HG02885 (cell line): ENCODE results near the gene MLXIP.

Experiments
- ATAC-seq: cut with Tn5 transposase; IDR thresholded peaks from one replicate; pipeline ENCODE4 v1.9.1; 2021; ENCODE audit warnings: mild to moderate bottlenecking; ENCODE audit not compliant: unreplicated experiment, poor library complexity

Gene MLXIP

DNA sequence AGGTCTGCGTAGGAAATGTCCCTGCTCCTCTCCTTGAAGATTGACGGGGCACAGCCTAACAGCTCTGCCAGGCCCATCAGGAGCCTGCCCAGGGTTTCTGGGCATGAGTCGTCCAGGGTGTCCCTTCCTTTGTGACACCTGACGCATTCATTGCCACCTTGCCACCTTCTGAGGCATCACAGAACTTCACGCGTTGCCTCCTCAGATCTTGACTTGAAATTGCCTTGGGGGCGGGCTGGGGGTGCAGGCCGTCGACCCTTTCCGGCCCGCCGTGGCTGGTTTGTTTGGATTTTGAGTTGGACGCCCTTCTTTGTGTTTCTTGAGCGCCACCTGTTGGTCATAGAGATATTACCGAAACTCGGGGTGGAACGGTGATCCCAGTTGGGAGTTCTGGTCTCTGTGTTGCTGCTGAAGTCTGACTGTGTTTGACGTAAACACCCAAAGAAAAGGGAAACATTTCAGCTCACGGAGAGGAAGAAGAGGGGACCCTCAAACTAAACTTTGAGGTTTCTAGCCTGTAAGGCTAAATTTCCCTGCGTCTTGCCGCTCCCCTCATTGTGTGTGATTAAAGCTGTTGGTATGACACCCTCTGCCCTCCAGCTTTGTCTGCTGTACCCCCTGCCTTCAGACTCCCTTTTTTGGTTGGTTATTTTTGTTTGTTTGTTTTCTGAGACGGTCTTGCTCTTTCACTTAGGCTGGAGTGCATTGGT lies 44.6 kb downstream of the MLXIP start:
- no peak for ATAC-seq

DNA sequence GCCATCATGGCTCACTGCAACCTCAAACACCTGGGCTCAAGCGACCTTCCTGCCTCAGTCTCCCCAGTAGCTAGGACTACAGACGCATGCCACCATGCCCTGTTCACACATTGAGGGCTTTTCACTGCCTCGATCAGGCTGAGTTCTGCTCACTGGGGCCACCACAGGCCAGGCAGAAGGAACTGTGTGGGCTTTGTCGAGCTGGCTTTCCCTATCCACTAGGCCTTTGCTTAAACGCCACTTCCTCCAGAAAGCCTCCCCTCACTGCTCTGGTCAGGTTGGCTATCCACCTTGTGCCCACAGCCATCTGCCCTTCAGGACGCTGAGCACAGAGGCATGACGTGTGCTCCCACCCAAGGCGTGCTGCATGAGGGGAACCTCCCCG lies 45.2 kb downstream of the MLXIP start:
- no peak for ATAC-seq

DNA sequence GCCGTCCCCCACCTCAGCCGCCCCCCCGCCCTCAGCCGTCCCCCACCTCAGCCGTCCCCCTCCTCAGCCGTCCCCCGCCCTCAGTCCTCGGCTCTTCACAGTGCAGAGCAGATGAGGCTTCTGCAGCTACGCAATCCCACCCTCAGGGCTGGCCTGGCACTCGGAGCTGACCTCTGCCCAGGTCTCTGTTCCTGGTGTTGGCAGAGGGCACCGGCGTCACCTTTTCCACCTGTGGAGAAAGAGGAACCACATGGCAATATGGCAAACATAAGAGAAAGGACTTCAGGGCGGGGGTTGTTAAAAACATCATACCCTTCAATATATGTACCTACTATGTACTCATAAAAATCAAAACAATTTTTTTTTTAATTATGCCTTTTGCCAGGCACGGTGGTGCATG lies 45.8 kb downstream of the MLXIP start:
- no peak for ATAC-seq

DNA sequence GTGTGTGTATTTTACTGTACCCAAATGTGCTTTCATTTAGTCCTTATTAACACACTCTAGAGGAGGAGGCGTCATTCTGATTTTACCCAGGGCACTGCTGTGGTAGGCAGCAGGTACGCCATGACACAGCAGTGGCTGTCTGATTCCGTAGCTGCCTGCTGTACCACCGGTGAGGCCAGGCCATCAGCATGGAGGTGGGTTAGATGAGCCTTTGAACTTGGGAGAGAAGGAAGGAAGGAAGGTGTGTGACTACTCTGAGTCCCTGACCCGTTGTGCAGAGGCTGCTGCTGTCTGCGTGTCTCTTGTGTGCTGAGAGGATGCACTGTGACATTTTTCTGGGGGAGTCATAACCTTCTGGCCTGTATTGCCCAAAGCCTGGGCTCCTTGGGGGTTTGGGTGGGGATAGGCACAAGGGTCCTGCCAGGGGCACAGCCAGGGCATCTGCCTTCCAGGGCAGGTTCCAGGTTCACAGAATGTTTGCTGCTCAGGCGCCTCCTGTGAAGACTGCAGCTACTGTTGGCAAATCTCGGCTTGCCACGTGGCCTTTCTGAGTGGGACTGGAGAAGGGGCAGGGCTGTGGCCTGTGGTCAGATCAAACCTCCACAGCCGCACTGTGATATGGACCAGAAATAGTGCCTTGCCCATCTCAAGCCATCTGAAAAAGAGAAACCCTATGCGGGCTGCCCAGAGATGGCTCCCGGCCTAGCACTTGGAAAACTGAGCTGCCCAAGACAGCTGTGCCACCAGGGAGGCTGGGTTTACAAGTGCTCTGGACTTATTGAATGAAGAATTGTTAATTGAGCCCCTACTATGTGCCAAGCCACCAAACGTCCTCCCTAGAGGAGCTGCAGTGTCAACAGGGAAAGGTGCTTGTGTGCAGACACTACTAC lies 47.1 kb downstream of the MLXIP start:
- ATAC-seq, result no peak

DNA sequence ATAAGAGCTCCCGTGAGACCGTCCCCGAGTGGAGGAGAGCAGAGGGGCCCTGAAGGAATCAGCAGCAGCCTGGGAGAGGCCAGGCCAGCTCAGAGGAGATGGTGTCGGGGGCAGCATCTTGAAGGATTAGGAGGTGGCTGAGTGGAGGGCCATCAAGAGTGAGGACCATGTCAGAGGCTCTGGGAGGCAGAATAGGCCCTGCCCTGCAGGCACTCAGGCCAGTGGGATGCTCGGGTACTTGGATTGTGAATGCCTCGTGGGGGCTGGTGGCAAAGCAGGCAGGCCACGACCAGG lies 47.7 kb downstream of the MLXIP start:
- ATAC-seq, result no peak

DNA sequence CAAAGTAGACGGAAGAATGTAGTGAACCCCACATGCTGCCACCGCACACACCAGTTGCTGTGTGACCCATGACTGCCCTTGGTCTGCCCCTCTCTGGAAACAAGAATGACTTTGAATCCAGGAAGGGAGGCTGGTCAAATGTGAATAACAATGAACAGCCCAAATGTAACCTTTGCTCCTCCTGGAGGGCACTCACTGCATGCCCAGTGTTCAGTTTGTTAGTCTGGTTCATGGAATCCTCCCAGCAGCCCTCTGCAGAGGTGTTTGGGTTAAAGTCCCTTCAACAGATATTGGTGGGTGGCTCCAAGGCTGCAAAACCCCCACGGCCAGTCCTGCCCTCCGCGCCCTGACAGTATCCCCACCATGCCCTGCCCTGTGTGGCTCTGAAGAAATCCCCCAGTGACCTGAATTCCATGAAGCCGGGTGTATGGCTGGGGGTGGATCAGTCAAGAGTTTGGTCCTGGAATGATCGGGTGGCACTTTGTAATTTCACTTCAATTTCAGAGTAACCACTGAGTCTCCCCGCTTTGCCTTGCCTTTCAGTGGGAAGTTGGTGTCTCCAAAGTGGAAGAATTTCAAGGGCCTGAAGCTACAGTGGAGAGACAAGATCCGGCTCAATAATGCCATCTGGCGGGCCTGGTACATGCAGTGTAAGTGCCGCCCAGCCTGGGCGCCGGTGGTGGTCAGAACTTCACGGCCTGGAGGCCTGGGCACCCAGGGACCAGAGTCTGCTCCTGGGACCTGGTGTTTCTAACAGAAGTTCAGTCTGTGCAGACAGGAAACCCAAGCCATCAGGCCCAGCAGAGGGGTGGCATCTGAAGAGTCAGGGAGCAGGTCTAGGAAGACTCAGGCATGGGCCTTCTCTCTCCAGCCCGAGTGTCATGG lies 48.4 kb downstream of the MLXIP start:
- ATAC-seq, result no peak

DNA sequence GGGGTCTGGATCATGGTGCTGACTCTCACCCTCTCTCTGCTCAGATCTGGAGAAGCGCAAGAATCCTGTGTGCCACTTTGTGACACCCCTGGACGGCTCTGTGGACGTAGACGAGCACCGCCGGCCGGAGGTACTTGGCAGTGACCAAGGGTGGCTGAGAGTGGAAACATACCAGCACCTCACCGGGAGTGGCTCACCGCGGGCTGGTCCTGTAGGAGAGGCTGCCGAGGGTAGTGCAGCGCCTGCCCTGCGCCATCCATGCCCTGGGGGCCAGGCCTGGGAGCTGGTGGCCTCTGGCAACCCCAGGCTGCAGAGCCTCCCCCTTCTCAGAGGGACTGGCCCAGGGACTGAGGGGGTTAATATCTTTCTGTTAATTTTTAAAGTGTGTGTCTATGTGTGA lies 49.3 kb downstream of the MLXIP start:
- ATAC-seq, result no peak

DNA sequence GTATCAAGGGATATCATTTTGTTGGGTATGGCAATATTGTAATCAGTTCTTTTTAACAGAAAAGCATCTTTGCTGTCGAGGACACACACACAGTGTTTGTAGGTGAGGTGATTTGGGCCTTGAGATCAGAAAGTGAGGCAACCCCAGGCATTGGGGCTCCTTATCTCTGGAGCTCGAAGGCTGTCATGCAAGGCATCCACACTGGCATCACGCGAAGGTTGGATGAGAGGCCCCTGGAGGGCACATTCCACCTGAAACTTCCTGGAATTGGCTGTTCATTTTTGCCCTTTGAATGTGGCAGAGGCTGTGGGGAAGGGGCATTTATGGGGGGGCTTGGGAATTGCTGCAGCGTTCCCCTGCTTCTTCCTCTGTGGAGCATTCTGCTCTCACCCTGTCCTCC lies 49.9 kb downstream of the MLXIP start:
- ATAC-seq, result no peak

DNA sequence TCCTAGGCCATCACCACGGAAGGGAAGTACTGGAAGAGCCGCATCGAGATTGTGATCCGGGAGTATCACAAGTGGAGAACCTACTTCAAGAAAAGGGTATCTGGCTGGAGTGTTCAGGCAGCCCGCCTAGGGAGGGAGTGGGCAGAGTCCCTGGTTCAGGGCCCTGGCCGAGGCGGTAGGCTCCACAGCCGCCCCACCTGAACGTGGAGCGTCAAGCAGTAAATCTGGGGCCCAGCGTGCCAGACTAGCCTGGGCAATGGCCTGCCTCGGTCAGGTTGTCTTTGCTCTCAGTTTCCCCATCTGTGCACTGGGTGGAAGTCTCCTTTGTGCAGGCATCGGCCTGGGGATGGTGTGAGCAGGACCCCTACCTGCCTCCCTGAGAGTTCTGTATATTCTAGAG lies 50.6 kb downstream of the MLXIP start:
- ATAC-seq, result no peak

DNA sequence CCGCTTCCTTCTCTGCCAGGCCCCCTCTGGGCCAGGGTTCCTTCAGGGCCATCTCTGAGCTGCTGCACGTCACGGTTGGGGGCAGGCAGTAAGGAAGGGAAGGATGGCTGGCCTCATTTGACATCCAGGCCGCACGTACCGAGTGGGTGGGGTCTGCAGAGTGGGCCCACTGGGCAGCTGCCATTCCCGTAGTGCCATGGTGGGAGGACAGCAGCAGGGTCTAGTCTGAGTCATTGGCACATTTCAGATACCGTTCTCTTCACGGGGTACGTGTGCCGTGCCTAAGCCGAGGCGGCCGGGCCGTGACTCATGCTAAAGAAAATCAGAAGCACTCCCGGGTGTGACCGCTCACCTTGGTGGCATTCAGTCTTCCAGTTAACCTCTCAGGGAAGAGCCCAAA lies 51.6 kb downstream of the MLXIP start:
- no peak for ATAC-seq

DNA sequence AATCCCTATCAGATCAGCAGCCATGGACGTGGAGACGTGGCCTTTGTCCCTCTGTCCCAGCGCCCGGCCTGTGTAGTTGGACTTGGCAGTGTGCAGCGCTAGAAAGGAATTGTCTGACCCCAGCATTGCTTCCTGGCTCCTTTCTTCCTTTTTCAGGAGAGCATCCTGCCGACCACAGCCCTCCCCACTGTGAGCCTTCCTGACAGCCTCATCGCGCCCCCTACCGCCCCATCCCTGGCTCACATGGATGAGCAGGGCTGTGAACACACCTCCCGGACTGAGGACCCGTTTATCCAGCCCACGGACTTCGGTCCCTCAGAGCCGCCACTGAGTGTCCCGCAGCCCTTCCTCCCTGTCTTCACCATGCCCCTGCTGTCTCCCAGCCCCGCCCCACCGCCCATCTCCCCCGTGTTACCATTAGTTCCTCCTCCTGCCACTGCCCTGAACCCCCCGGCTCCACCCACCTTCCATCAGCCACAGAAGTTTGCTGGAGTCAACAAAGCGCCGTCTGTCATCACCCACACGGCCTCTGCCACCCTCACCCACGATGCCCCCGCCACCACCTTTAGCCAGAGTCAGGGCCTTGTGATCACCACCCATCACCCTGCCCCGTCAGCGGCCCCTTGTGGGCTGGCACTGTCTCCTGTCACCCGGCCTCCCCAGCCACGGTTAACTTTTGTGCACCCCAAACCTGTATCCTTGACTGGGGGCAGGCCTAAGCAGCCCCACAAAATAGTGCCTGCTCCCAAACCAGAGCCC lies 54.8 kb downstream of the MLXIP start:
- ATAC-seq, result no peak

DNA sequence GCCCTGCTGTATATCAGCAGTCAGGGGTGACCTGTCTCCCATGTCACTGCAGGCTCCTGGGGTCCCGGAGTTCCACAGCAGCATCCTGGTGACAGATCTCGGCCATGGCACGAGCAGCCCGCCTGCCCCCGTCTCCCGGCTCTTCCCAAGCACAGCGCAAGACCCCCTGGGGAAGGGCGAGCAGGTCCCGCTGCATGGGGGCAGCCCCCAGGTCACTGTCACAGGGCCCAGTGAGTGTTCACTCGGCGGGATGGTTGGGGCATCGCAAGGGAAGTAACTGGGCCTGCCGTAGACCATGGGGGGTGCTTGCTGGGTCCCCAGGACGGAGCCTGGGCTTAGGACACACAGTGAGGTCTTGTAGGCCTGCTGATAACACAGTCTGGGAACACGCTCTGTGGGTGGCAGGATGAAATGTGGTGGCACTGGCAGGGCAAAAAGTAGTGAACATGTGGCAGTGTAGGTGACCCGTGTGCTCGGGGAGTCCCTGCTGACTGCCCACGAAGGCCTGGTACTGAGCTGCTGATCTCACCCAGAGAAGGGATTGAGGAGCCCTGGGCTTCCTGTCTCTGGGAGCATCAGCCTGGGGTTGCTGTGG lies 57.0 kb downstream of the MLXIP start:
- no peak for ATAC-seq

DNA sequence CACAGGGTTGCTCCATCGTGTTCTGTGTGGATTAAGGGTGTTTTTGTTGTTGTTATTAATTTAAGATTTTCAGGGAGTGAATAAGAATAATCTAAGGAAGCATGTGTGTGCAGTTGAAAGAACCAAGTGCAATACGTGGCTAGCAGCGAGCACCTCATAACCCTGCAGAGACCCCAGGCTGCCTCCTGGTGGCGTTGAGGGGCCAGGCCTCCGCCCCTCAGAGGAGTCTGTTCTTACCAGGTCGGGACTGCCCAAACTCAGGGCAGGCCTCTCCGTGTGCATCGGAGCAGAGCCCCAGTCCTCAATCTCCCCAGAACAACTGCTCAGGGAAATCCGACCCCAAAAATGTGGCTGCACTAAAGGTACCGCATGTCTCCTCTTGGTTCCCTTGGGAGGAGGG lies 58.7 kb downstream of the MLXIP start:
- no peak for ATAC-seq

DNA sequence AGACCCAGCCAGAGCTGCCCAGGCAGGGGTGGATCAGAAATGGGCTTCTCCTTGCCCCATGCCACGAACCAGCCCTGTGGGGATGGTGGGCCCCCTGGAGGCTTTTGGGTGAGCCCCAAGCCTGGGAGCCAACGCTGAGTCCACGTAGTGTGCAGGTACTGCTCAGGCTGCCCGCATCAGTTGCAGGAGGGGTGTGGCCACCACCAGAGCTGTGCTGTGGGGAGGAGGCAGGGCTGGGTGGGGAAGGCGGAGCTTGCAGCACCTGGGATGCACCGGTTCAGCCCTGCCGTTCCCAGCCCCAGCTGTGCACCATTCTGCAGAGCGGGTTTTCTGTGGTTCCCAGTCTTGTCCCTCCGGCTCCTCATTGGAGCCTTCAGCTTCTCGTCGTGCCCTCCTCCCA lies 59.1 kb downstream of the MLXIP start:
- no peak for ATAC-seq

DNA sequence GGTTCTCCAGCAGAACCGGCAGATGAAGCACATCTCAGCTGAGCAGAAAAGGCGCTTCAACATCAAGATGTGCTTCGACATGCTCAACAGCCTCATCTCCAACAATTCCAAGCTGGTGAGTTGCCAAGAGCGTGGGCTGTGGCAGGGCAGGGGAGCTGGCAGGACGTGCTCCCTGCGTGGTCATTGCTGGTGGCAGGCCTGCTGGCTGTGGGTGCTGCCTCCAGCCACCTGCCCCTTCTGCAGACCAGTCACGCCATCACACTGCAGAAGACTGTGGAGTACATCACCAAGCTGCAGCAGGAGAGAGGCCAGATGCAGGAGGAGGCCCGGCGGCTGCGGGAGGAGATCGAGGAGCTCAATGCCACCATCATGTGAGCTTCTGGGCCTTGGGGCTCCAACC lies 59.6 kb downstream of the MLXIP start:
- no peak for ATAC-seq

DNA sequence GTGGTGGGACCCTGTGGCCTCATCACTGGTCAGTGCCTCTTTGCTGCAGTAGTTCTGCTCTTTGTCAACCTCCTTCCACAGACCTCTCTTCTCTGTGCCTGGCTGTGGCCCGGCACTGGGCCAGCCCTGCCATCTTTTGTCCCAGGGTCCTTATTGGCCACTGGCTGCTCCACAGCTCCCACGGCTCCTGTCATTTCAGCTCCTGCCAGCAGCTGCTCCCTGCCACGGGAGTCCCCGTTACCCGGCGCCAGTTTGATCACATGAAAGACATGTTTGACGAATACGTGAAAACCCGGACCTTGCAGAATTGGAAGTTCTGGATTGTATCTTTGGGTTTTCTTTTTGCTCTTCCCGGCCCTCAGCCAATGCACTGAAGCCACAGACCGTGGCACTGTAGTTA lies 60.1 kb downstream of the MLXIP start:
- no peak for ATAC-seq

DNA sequence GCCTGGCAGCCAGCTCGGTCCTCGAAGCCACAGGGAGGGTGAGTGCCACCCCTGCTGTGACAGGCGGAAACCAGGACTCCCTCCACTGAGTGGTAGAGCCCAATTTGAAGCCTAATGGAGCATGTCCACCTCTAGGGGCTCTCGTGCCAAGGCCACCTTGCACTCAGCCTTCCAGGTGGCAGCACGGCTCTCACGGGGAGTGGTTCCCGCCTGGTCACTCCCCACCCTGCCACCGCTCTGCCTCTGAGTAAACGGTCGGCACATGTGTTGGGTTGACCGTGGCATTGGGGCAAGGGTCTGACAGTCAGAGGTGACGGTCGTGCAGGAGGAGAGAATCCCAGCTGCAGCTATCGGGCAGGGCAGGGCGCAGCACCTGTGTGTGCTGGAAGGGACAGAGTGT lies 60.7 kb downstream of the MLXIP start:
- ATAC-seq, result no peak

DNA sequence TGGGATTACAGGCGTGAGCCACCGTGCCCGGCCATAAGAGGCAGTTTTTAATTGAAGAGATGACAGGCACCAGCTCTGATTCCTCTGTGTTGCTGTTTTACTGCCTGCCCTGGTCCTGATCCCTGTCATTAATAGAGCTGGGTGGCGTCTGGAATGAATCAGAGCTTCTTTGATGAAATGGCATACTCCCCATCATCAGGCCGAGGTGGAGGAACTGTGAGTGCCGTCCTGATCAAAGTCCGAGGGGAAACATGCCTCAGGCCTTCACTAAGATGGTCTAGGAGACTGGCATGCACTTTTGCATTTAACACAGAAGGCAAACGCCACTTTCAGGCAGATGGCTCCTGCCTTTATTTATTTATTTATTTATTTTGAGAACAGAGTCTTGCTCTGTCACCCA lies 61.4 kb downstream of the MLXIP start:
- ATAC-seq, result no peak

DNA sequence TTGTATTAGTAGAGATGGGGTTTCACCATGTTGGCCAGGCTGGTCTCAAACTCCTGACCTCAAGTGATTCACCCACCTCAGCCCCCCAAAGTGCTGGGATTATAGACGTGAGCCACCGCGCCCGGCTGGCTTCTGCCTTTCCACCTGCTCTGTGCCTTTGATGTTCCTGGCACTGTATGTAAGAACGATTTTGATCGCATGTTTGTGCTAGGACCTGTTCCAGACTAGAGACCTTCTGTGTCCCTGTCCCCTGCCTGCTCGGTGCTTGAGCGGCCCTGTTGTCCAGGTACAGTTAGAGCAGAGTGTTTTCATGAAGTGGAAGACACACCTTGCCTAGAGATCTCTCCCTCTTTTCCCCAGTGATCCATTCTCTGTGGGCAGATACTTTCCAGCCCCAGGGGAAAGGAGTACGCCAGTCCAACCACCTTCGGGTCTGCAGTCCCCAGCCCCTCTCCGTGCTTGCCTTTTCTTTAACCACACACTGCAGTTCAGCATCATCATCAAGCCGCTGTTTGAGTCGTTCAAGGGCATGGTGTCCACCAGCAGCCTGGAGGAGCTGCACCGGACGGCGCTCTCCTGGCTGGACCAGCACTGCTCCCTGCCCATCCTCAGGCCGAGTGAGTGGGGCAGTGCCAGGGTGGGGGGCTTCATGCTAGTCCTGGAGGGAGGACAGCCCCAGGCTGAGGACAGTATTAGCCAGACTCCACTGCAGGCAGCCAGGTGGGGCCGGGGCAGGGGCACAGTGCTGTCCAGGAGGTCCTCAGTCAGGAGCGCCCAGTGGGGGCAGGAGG lies 62.1 kb downstream of the MLXIP start:
- no peak for ATAC-seq
